GM12872 (cell line): ENCODE data around the gene DNAH10.

Source experiments
- CTCF ChIP-seq: IDR thresholded peaks from 3 replicates; pipeline ENCODE4 v1.5.1; 2011; ENCODE audit warnings: low read depth, mild to moderate bottlenecking, low read length, moderate library complexity; ENCODE audit not compliant: insufficient read depth

DNAH10 gene

DNA sequence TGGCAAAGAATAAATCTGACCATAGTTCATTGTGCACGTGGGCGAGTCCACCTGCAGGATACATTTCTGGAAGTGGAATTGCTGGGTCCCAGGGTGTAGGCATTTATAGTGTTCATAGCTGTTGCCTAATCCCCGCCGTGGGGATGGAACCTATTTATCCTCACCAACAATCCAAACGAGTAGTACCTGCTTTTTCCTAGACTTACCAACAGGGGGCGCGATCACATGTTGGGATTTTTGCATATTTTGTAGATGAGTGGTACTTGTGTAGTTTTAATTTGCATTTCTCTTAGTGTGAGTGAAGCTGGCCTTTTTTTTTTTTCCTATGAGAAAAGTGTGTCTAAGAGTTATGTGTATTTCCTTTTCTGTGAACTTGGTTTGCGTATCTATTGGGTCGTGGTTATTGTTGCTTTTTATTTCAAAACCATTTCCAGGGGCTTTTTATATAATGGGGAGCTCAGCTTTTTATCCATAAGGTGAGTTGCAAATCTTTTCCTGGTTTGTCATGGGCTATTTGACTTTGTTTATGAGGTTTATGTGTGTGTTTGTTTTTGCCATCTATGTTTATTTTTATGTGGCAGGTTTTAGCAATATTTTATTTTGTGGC, 143.3 kb downstream of the DNAH10 start:
- TF ChIP-seq CTCF, result peak; percentile 75

DNA sequence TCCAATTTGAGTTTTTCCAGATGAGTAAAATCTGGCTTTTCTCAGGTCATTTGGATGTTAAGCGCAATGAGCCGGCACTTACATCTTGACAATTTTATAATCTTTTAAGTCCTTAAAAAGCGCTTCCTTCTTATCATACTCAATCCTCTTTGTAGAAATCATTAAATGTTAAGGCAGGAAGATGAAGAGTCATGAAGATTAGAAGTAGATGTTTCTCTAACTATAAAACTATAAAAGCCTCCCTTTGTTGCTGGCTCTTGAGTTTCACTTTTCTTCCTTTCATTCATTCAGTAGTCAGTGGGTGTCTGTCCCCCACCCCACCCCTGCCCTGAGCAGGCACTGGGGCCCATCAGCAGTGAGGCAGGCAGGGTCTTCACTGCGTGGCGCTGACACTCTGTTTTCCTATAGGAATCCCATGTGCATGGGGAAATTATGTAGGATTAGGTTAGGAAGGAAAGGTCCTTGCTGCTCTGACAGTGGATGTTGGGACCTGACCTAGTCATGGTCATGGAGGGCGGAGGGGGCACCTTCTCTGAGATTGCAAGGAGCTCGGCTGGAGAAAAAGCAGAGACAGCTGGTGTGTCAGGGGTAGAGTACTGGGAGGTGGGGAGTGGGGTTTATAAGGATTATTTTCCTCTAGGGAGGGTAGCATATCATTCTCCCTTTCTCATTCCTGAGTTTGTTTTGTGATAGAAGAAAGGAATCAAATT, 144.8 kb downstream of the DNAH10 start:
- no peak for TF ChIP-seq CTCF

DNA sequence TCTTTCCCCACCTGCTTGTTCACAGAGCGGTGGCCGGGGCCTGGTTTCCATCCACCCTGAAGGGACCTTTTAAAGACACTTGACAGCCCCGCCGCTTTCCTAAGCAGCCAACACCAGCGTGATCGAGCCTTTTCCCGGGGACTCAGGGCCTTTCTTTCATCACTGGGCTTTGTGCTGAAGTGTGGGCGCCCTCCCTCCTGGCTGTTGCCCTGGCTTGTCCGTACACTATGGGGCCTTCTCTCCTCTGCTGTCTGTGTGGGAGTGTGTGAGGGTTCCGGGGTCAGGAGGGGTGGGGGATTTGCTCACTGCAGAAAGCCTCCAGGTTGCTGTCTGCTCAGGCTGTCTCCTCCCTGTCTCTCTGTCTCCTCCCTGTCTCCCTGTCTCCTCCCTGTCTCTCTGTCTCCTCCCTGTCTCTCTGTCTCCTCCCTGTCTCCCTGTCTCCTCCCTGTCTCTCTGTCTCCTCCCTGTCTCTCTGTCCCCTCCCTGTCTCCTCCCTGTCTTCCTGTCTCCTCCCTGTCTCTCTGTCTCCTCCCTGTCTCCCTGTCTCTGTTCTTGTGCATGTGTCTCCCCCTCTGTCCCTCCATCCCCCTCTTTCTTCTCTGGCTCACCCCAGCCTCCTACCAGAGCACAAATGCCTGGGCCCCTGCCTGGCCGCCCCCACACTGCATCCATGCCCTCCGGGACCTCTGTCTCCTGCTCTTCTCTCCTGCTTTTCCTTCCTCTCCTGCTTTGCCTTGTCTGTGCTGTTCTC, 145.8 kb downstream of the DNAH10 start:
- no peak for TF ChIP-seq CTCF

DNA sequence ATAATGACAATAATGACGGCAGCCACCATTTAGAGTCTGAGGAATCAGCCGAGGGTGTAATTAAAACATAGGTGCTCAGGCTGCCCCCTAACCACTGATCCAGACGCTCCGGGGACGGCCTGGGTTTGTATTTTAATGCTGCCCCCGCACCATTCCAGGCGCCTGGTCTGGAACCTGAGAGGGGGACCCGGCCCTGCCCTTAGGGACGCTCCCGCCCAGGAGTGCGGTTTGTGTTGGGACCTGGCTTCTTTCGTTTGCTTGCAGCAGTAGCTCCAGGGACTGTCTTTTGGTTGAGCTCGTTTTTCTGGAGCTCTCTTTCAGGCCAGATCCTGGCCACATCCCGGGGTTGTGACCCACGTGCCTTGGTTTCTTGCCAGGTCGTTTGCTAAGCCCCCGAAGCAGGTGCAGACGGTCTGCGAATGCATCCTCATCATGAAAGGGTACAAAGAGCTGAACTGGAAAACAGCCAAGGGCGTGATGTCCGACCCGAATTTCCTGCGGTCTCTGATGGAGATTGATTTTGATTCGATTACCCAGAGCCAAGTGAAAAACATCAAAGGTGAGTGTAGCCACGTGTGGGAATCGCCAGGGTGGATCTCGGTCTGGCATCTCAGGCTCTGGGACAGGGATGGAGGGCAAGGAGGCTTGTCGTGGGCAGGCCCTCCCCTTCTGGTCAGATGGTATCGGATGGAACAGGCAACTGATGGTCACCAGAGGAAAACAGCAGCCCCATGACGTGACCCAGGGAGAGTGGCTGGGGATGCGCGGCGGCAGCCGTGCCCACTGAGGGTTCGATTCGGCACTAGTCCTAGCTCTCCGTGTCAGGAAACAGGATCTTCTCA, 147.0 kb downstream of the DNAH10 start:
- TF ChIP-seq CTCF, result no peak

- no peak for TF ChIP-seq CTCF
Observed at GRCh38 chr12:123910057-123910456, 148.0 kb downstream of the DNAH10 start.

GRCh38 chr12:123910761-123911193, 148.7 kb downstream of the DNAH10 start:
- no peak for TF ChIP-seq CTCF
